Measurements from ENCODE around the gene HMCN1.
"Not testable (repeated sequence)": the region's sequence is repeated elsewhere in the genome, so short reads cannot be mapped to it uniquely, and the experiment has no call there.

HMCN1 gene

GRCh38 chr1:186207391-186208085, 473.3 kb downstream of the HMCN1 start:
- FAIRE-seq (no peak), DNase-seq (ENCODE audit: insufficient read length, low spot score) (no peak)

GRCh38 chr1:186208405-186209129, 474.4 kb downstream of the HMCN1 start:
- no peak for DNase-seq (ENCODE audit: insufficient read length, low spot score)
- FAIRE-seq, result no peak
- no peak for TF ChIP-seq POLR2A (IDR thresholded peaks at IDR 0.05; ENCODE audit: low read depth, low read length)

More at GRCh38 chr1:186207391-186208085, 473.3 kb downstream of the HMCN1 start:
- TF ChIP-seq POLR2A (IDR thresholded peaks at IDR 0.05; ENCODE audit: low read depth, low read length), result no peak

- DNase-seq (ENCODE audit: insufficient read length, low spot score) (no peak), FAIRE-seq (no peak)
- no peak for TF ChIP-seq POLR2A (IDR thresholded peaks at IDR 0.05; ENCODE audit: low read depth, low read length)
These were observed 476.1 kb downstream of the HMCN1 start for GRCh38 chr1:186210258-186210657.

GRCh38 chr1:186211583-186211982, 477.4 kb downstream of the HMCN1 start:
- FAIRE-seq; DNase-seq (ENCODE audit: insufficient read length, low spot score): not testable (repeated sequence)

- TF ChIP-seq POLR2A (IDR thresholded peaks at IDR 0.05; ENCODE audit: low read depth, low read length), result no peak
- peak; percentile 95 for FAIRE-seq
- DNase-seq (ENCODE audit: insufficient read length, low spot score), result peak; percentile 23
These were observed 478.5 kb downstream of the HMCN1 start for GRCh38 chr1:186212568-186213224.

GRCh38 chr1:186213225-186213607, 479.0 kb downstream of the HMCN1 start:
- FAIRE-seq (no peak), DNase-seq (ENCODE audit: insufficient read length, low spot score) (no peak)

GRCh38 chr1:186214791-186215190, 480.6 kb downstream of the HMCN1 start:
- no peak for FAIRE-seq
- no peak for DNase-seq (ENCODE audit: insufficient read length, low spot score)
- TF ChIP-seq POLR2A (IDR thresholded peaks at IDR 0.05; ENCODE audit: low read depth, low read length), result no peak

More at GRCh38 chr1:186213225-186213607, 479.0 kb downstream of the HMCN1 start:
- no peak for TF ChIP-seq POLR2A (IDR thresholded peaks at IDR 0.05; ENCODE audit: low read depth, low read length)

- FAIRE-seq (no peak), DNase-seq (ENCODE audit: insufficient read length, low spot score) (no peak)
- no peak for TF ChIP-seq POLR2A (IDR thresholded peaks at IDR 0.05; ENCODE audit: low read depth, low read length)
These were observed 481.4 kb downstream of the HMCN1 start for GRCh38 chr1:186215636-186216035.

GRCh38 chr1:186218654-186219352, 484.6 kb downstream of the HMCN1 start:
- no peak for FAIRE-seq
- DNase-seq (ENCODE audit: insufficient read length, low spot score), result no peak
- TF ChIP-seq POLR2A (IDR thresholded peaks at IDR 0.05; ENCODE audit: low read depth, low read length), result no peak

- no peak for DNase-seq (ENCODE audit: insufficient read length, low spot score)
- no peak for FAIRE-seq
- no peak for TF ChIP-seq POLR2A (IDR thresholded peaks at IDR 0.05; ENCODE audit: low read depth, low read length)
These were observed 485.9 kb downstream of the HMCN1 start for GRCh38 chr1:186220067-186220466.

GRCh38 chr1:186220911-186221310, 486.7 kb downstream of the HMCN1 start:
- DNase-seq (ENCODE audit: insufficient read length, low spot score) (no peak), FAIRE-seq (no peak)
- TF ChIP-seq POLR2A (IDR thresholded peaks at IDR 0.05; ENCODE audit: low read depth, low read length), result no peak

GRCh38 chr1:186225096-186225495, 490.9 kb downstream of the HMCN1 start:
- DNase-seq (ENCODE audit: insufficient read length, low spot score) (no peak), FAIRE-seq (no peak)
- TF ChIP-seq POLR2A (IDR thresholded peaks at IDR 0.05; ENCODE audit: low read depth, low read length), result no peak

GRCh38 chr1:186228749-186229148, 494.6 kb downstream of the HMCN1 start:
- FAIRE-seq (no peak), DNase-seq (ENCODE audit: insufficient read length, low spot score) (no peak)
- TF ChIP-seq POLR2A (IDR thresholded peaks at IDR 0.05; ENCODE audit: low read depth, low read length), result no peak

- DNase-seq (ENCODE audit: insufficient read length, low spot score) (no peak), FAIRE-seq (no peak)
- TF ChIP-seq POLR2A (IDR thresholded peaks at IDR 0.05; ENCODE audit: low read depth, low read length), result no peak
These were observed 497.8 kb downstream of the HMCN1 start for GRCh38 chr1:186231861-186232436.

Data from H54 (cell line).